ENCODE data around the gene CALML4.

- TF ChIP-seq CTCF (IDR thresholded peaks at IDR 0.05; ENCODE audit: insufficient read depth, low read depth, low read length) (no peak), EZH2 (IDR thresholded peaks at IDR 0.05; ENCODE audit: insufficient read depth, low read length) (no peak)
Measured at GRCh38 chr15:68173119-68173518, 32.0 kb downstream of the CALML4 start.
